Lung (tissue), 12 donors: Measurements from ENCODE around the gene NOP56. TPM values are rescaled to one million over a fixed set of nuclear protein-coding genes. Genes with fewer than 3 reads are reported as not detected.

Source experiments
- ATAC-seq: fragments of 200-7000 bp; cut with Tn5 transposase; one replicate; pipeline ENCODE4 v1.9.1; 2020; ENCODE audit warnings: moderate number of reproducible peaks; ENCODE audit not compliant: insufficient read depth, low FRiP score
- DNase-seq, 3 donors: peaks; one replicate each; pipeline ENCODE4 v3.0.0-alpha.2; 2013 to 2017
- H3K27ac ChIP-seq, 2 donors: one replicate each; pipeline ENCODE4 v1.5.1; 2013; ENCODE audit warnings: mild to moderate bottlenecking in 2 of 2, moderate library complexity in 2 of 2, control low read depth in 1 of 2, inconsistent platforms in 1 of 2, low read depth in 1 of 2, low read length in 1 of 2
- H3K27me3 ChIP-seq, 3 donors: one replicate each; pipeline ENCODE4 v1.5.1; 2013; ENCODE audit warnings: low read length in 2 of 3; ENCODE audit not compliant: control insufficient read depth in 3 of 3, insufficient read depth in 3 of 3
- H3K36me3 ChIP-seq, 4 donors: one replicate each; pipeline ENCODE4 v1.5.1; 2013; ENCODE audit warnings: low read length in 4 of 4, mild to moderate bottlenecking in 1 of 4, moderate library complexity in 1 of 4; ENCODE audit not compliant: control insufficient read depth in 4 of 4, insufficient read depth in 4 of 4
- H3K4me1 ChIP-seq, 5 donors: one replicate each; pipeline ENCODE4 v1.5.1; 2013; ENCODE audit warnings: low read length in 5 of 5, mild to moderate bottlenecking in 2 of 5, moderate library complexity in 1 of 5; ENCODE audit not compliant: control insufficient read depth in 5 of 5, insufficient read depth in 5 of 5
- H3K4me3 ChIP-seq: one replicate; pipeline ENCODE4 v1.5.1; 2013; ENCODE audit warnings: mild to moderate bottlenecking, control low read depth, moderate library complexity
- H3K9ac ChIP-seq, 2 donors: one replicate each; pipeline ENCODE4 v1.5.1; 2013; ENCODE audit warnings: low read length in 2 of 2, control low read depth in 1 of 2; ENCODE audit not compliant: insufficient read depth in 1 of 2
- H3K9me3 ChIP-seq, 4 donors: one replicate each; pipeline ENCODE4 v1.5.1; 2013; ENCODE audit warnings: low read length in 3 of 4, mild to moderate bottlenecking in 1 of 4, moderate library complexity in 1 of 4; ENCODE audit not compliant: control insufficient read depth in 4 of 4, insufficient read depth in 3 of 4
- WGBS, 2 donors: extraction: QIAGEN DNeasy Blood & Tissue Kit; methylation state at CpG; one replicate each; pipeline ENCODE4 v1.1.7; 2013; 5-methylcytosine and 5-hydroxymethylcytosine counted together
- polyA plus RNA-seq, 2 donors: library from polyadenylated mRNA; stranded (reverse); fragments of 200-250 nt; gene quantifications; one replicate each; pipeline ENCODE4 v1.2.1, GENCODE V29; 2013
- total RNA-seq, 2 donors: library from RNA; depleted of rRNA in 1 of 2; stranded (reverse); fragments of >200 nt in 1 of 2; gene quantifications; one replicate each; pipeline ENCODE4 v1.2.1, GENCODE V29; 2014 to 2021
- TF ChIP-seq, protein P1 (sequence below): IDR thresholded peaks from 2 replicates; pipeline ENCODE4 v1.5.1; 2012; ENCODE audit warnings: mild to moderate bottlenecking; ENCODE audit errors: control extremely low read depth, extremely low read depth
- donor health status: control.
- donor health status: control.
- donor health status: Bipolar disorder and iron deficiency.
- donor health status: healthy.
- donor health status: DM: yes; HTN: yes; CAD: no.

Gene NOP56
- total and polyA plus RNA-seq, 4 donors: 73.3 to 138 (median 112) TPM

DNA sequence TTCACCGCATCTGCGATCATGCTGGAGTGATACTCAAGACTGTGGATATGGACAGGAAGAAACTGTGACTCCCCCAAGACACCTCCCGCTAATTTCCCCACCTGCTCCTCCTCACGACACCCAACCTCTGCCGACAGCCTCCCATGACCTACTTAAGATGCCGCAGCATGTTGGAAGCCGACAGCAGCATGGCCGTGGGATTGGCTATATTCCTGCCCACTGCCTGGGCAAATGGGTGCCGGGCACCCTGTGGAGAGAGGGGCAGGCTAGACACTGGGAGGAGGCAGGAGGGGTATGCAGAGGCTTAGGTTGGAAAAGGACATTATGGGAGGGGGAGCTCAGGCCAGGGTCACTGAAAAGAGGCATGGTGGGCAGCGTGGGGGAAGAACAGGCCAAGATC, 7.1 kb downstream of the NOP56 start:
- Histone ChIP-seq H3K9me3 (peaks cover 0 to 1% (median 0%) of the 10 kb centered on the region in 4 donors), H3K27ac (no peak overlapping the region), H3K9ac (no peak overlapping the region), H3K27me3 (no peaks in the 10 kb centered on the region), H3K36me3 (peaks cover 20 to 60% (median 59%) of the 10 kb centered on the region in 4 donors), H3K4me3 (no peak overlapping the region), H3K4me1 (peaks cover 1 to 10% (median 4%) of the 10 kb centered on the region in 5 donors)
- no peak for DNase-seq
- ATAC-seq: no peak
- 92 to 93% methylated on average over 10 of the region's 10 CpGs for WGBS, 2 donors
- TF ChIP-seq, protein P1, sequence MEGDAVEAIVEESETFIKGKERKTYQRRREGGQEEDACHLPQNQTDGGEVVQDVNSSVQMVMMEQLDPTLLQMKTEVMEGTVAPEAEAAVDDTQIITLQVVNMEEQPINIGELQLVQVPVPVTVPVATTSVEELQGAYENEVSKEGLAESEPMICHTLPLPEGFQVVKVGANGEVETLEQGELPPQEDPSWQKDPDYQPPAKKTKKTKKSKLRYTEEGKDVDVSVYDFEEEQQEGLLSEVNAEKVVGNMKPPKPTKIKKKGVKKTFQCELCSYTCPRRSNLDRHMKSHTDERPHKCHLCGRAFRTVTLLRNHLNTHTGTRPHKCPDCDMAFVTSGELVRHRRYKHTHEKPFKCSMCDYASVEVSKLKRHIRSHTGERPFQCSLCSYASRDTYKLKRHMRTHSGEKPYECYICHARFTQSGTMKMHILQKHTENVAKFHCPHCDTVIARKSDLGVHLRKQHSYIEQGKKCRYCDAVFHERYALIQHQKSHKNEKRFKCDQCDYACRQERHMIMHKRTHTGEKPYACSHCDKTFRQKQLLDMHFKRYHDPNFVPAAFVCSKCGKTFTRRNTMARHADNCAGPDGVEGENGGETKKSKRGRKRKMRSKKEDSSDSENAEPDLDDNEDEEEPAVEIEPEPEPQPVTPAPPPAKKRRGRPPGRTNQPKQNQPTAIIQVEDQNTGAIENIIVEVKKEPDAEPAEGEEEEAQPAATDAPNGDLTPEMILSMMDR: no peak

DNA sequence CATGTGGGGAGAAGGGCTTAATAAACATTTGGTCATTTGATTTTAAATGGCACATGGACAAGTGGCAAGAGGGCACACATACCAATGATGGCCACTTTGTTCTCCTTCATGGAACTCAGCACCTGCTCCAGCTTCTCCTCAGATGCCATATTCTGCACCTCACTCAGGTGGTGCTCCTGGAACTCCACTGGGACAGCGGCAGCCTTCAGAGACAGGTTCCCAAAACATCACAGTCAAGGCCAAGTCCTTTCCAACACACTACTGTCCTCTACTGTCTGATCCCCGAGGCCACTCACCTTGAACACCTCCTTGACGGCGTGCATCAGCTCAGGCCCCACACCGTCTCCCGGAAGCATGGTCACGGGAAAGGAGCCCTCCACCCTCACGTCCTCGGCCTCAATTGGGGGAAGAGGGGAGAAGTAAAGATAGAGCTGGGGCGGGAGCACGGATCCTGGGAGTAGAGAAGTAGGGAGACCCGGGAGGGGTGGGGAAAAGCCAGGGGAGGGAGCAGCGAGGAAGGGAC, 11.0 kb downstream of the NOP56 start:
- ATAC-seq: no peak
- no peak for DNase-seq
- Histone ChIP-seq H3K9me3 (peaks cover 0 to 1% (median 0%) of the 10 kb centered on the region in 4 donors), H3K27ac (peak overlapping the region; percentile 78 to 94), H3K4me3 (peak overlapping the region; percentile 98), H3K9ac (peak overlapping the region; percentile 63 to 82), H3K36me3 (peaks cover 5 to 29% (median 26%) of the 10 kb centered on the region in 4 donors), H3K27me3 (no peaks in the 10 kb centered on the region), H3K4me1 (peaks cover 3 to 12% (median 4%) of the 10 kb centered on the region in 5 donors)
- TF ChIP-seq, protein P1: no peak
- 7 to 10% methylated on average over 13 of the region's 13 CpGs for WGBS, 2 donors

DNA sequence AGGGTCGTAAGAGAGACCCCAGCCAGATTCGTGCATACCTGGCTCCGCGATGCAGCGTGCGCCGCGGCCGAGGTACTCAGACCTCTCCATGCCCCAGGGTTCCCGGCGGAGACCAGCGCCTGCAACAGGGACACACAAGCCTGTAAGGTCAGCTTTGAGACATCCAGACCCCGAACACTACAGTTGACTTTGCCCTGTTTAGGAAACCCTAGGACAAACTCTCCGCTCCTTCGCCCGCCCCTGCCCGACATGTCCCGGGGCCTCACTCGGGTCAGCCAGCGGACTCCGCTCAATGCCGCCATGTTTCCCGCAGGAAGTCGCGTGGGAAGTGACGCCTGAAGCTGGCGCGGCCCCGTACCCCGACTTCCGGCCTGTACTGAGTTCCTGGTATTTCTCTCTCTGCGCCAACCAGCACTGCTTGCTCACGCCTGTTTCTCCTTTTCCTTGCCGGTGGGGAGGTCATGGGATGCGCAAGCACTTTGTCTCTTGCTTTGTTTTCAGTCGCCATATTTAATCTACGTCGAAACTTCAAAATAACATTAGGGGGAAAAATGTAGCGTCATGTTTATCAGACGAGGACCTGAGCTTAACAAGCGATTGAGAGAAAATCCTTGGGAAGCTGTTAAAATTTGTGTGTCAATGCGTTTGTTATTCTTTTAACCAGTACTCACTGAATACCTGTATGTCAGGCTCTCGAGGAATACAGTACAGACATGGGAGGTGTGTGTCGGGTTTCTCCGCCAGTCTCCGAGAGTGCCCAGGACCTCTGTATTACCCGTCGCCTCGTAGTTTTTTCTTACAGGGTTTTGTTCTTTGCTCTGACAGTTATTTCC, 11.7 kb downstream of the NOP56 start, which contains the start of gene IDH3B:
Gene IDH3B (minus strand): TSS at position 330 of the 833 bp plus-strand sequence. CDS start 28 bp downstream, at position 302.
- DNase-seq (peak; percentile 94 to 96 (median 95)), ATAC-seq (peak; percentile 93)
- H3K27me3 ChIP-seq: no peaks in the 10 kb centered on the region
- H3K4me3 ChIP-seq: peak within 1 kb of the TSS; percentile 98
- TF ChIP-seq, protein P1: no peak
- peak within 1 kb of the TSS; percentile 78 to 94 for H3K27ac ChIP-seq
- H3K4me1 ChIP-seq: peaks cover 3 to 12% (median 4%) of the 10 kb centered on the region in 5 donors
- H3K9me3 ChIP-seq: peaks cover 0 to 1% (median 0%) of the 10 kb centered on the region in 4 donors
- H3K36me3 ChIP-seq: peaks cover 5 to 24% (median 19%) of the 10 kb centered on the region in 4 donors
- WGBS, 2 donors: 6% methylated on average over 48 to 49 of the region's 49 CpGs
- H3K9ac ChIP-seq: peak within 1 kb of the TSS; percentile 63 to 82
